H1 (cell line): ENCODE results near the gene SCN1B. TPM values are rescaled to one million over a fixed set of nuclear protein-coding genes. Genes with fewer than 3 reads are reported as not detected.
A peak's percentile ranks its signal among the peaks of the same experiment; 100 is the strongest.

Experiments used
- ASH2L ChIP-seq: fragments of 200-600, 300-600 bp; sonication (generic); IDR thresholded peaks from one replicate; pipeline ENCODE4 v1.7.1; 2017; ENCODE audit warnings: low read length
- BACH1 ChIP-seq: IDR thresholded peaks from 2 replicates; pipeline ENCODE4 v1.6.1; 2012; ENCODE audit warnings: low read length, improper control_type of control experiment
- BCL11A ChIP-seq, 2 experiments: IDR thresholded peaks; one replicate each; pipeline ENCODE4 v1.6.1; 2011; ENCODE audit warnings: low read depth in 2 of 2, low read length in 2 of 2, mild to moderate bottlenecking in 2 of 2
- CHD2 ChIP-seq: IDR thresholded peaks from 2 replicates; pipeline ENCODE4 v1.6.1; 2012; ENCODE audit warnings: low read length, improper control_type of control experiment
- EGR1 ChIP-seq: IDR thresholded peaks from 2 replicates; pipeline ENCODE4 v1.6.1; 2011; ENCODE audit warnings: low read depth, low read length, borderline replicate concordance
- EP300 ChIP-seq, 2 experiments: IDR thresholded peaks; 1 replicate in 1 of 2; 2 replicates in 1 of 2; pipeline ENCODE4 v1.6.1; 2011 to 2012; ENCODE audit warnings: low read depth in 2 of 2, low read length in 2 of 2, mild to moderate bottlenecking in 2 of 2, borderline replicate concordance in 1 of 2, inconsistent platforms in 1 of 2, moderate library complexity in 1 of 2
- GABPA ChIP-seq: IDR thresholded peaks from 2 replicates; pipeline ENCODE4 v1.6.1; 2011; ENCODE audit warnings: mild to moderate bottlenecking, low read length, moderate library complexity, borderline replicate concordance; ENCODE audit not compliant: insufficient read depth
- HDAC2 ChIP-seq, 2 experiments: fragments of 300-600 bp in 1 of 2; sonication (generic) in 1 of 2; IDR thresholded peaks; 2 replicates each; pipeline ENCODE4 v1.6.1; 2011 to 2012; ENCODE audit warnings: low read depth in 2 of 2, low read length in 2 of 2, mild to moderate bottlenecking in 2 of 2, moderate library complexity in 2 of 2, borderline replicate concordance in 1 of 2, inconsistent platforms in 1 of 2
- KDM1A ChIP-seq: fragments of 200-600, 300-600 bp; sonication (generic); IDR thresholded peaks from 2 replicates; pipeline ENCODE4 v1.7.1; 2016; ENCODE audit warnings: mild to moderate bottlenecking, low read length, borderline replicate concordance
- NANOG ChIP-seq: IDR thresholded peaks from 2 replicates; pipeline ENCODE4 v1.6.1; 2011; ENCODE audit warnings: low read length, low read depth, mild to moderate bottlenecking, inconsistent platforms; ENCODE audit not compliant: insufficient read depth, poor library complexity, severe bottlenecking
- POLR2A ChIP-seq, 2 experiments: IDR thresholded peaks; 1 replicate in 1 of 2; 2 replicates in 1 of 2; pipeline ENCODE4 v1.6.1; 2011; ENCODE audit warnings: low read depth in 2 of 2, low read length in 2 of 2, mild to moderate bottlenecking in 2 of 2; ENCODE audit errors: control extremely low read depth in 1 of 2
- RFX5 ChIP-seq: IDR thresholded peaks from 2 replicates; pipeline ENCODE4 v1.6.1; 2011; ENCODE audit warnings: low read depth, low read length, improper control_type of control experiment, borderline replicate concordance
- RXRA ChIP-seq: IDR thresholded peaks from 2 replicates; pipeline ENCODE4 v1.6.1; 2011; ENCODE audit warnings: low read depth, mild to moderate bottlenecking, low read length, moderate library complexity; ENCODE audit not compliant: insufficient read depth
- SIN3A ChIP-seq, 2 experiments: IDR thresholded peaks in 1 of 2; conservative IDR thresholded peaks in 1 of 2; 2 replicates each; pipeline ENCODE4 v1.6.1; 2011 to 2012; ENCODE audit warnings: low read length in 2 of 2, improper control_type of control experiment in 1 of 2, low read depth in 1 of 2, mild to moderate bottlenecking in 1 of 2
- SIRT6 ChIP-seq: IDR thresholded peaks from one replicate; pipeline ENCODE4 v1.7.1; 2012; ENCODE audit warnings: low read length, inconsistent platforms
- SIX5 ChIP-seq: IDR thresholded peaks from 2 replicates; pipeline ENCODE4 v1.6.1; 2011; ENCODE audit warnings: mild to moderate bottlenecking, low read depth, low read length
- SRF ChIP-seq: IDR thresholded peaks from 2 replicates; pipeline ENCODE4 v1.6.1; 2011; ENCODE audit warnings: mild to moderate bottlenecking, low read depth, low read length, moderate library complexity
- TAF1 ChIP-seq: IDR thresholded peaks from 2 replicates; pipeline ENCODE4 v1.6.1; 2011; ENCODE audit warnings: mild to moderate bottlenecking, low read depth, low read length
- TBP ChIP-seq: IDR thresholded peaks from 2 replicates; pipeline ENCODE4 v1.6.1; 2011; ENCODE audit warnings: low read depth, low read length, improper control_type of control experiment
- ZNF274 ChIP-seq: IDR thresholded peaks from 2 replicates; pipeline ENCODE4 v1.7.0; 2012; ENCODE audit warnings: low read length, borderline replicate concordance; ENCODE audit errors: extremely low read depth
- polyA plus RNA-seq, 7 experiments: library from polyadenylated mRNA; depleted of rRNA in 3 of 7; stranded (reverse) in 5 of 7; unstranded in 2 of 7; fragments of >200 nt in 5 of 7; fragments of 200-250 nt in 2 of 7; gene quantifications; 1 replicate in 5 of 7; 2 replicates in 1 of 7; 4 replicates in 1 of 7; pipeline versions ENCODE4 v1.2.1 to v1.2.3, GENCODE V29; 2011 to 2013; ENCODE audit warnings: missing spikeins in 2 of 7, mixed read lengths in 2 of 7
- total RNA-seq: library from RNA; stranded (reverse); fragmentation: NEBNext Ultra II Directional; extraction: Animal tissue kit (Norgen Biotek cat#: 25700); gene quantifications from 2 replicates; pipeline ENCODE4 v1.2.1, GENCODE V29; 2021
- TF ChIP-seq, protein P1 (sequence below): IDR thresholded peaks from 2 replicates; pipeline ENCODE4 v1.6.1; 2012; ENCODE audit warnings: inconsistent platforms
- TF ChIP-seq, protein P2 (sequence below): IDR thresholded peaks from 2 replicates; pipeline ENCODE4 v1.6.1; 2011; ENCODE audit warnings: low read depth, mild to moderate bottlenecking, low read length; ENCODE audit not compliant: insufficient read depth

The SCN1B gene
- total and polyA plus RNA-seq, 2 of the 8 experiments (the other 6 are each of a cell fraction or from before 2014, with no cell fraction given) = 3.1 to 3.5 TPM

DNA sequence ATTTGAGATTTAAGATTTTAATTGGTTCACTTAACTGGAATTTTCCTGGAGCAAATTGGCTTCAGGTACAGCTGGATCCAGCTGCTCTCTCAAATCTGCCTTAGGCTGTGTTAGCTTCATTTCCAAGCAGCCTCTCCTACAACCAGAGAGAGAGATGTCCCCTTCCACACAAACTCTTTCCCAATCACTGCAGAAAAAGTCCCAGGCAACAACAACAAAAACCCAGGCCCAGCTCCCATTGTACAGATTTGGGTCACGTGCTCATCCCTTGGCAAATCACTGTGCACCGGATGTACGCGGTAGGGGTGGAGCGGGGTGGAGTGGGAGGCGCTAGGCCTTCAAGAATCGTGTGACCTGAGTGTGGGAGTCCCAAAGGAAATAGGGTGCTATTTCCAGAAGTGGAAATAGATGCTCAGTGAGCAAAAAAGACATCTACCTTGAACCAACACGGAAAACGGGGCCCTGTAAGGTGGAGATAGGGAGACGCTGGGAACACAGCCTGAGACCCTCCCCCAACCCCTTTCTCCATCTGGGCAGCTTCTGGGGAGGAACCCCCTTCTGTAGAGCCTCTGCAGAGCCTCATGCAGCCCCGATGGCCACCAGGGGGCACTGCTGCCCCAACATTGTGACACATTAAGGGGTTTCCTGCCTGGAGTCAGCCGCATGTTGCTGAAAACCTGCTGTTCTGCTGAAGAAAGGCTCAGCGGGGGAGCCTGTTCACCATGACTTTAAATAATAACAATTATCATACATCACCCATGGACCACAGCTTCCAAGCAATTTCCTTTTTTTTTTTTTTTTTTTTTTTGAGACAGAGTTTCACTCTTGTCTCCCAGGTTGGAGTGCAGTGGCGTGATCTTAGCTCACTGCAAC is 36.7 kb downstream of the SCN1B start (continued):
- TF ChIP-seq SIX5 = no peak
- peak; percentile 35; the same call in 1 of the 2 replicates for TF ChIP-seq TBP
- TF ChIP-seq NANOG = no peak
- no peak for TF ChIP-seq BACH1
- TF ChIP-seq HDAC2 (IDR thresholded peaks at IDR 0.05; ENCODE audit: borderline replicate concordance in 1 of 2, low read depth in 2 of 2, low read length in 2 of 2) = no peak; a peak in 1 of 4 replicates
- TF ChIP-seq ZNF274 = no peak
- TF ChIP-seq, protein P1, sequence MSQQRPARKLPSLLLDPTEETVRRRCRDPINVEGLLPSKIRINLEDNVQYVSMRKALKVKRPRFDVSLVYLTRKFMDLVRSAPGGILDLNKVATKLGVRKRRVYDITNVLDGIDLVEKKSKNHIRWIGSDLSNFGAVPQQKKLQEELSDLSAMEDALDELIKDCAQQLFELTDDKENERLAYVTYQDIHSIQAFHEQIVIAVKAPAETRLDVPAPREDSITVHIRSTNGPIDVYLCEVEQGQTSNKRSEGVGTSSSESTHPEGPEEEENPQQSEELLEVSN = no peak
- TF ChIP-seq, protein P2, sequence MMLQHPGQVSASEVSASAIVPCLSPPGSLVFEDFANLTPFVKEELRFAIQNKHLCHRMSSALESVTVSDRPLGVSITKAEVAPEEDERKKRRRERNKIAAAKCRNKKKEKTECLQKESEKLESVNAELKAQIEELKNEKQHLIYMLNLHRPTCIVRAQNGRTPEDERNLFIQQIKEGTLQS = no peak
- no peak; the same call in 1 of the 2 replicates for TF ChIP-seq SRF
- no peak for TF ChIP-seq BCL11A (IDR thresholded peaks at IDR 0.05; ENCODE audit: low read depth in 2 of 2, low read length in 2 of 2)
- no peak for TF ChIP-seq EP300 (IDR thresholded peaks at IDR 0.05; ENCODE audit: borderline replicate concordance in 1 of 2, low read depth in 2 of 2, low read length in 2 of 2)
- 0 out of 3 replicates have a peak, but pooled peaks of 1 of the 2 experiments have one; percentile 25 for TF ChIP-seq POLR2A (IDR thresholded peaks at IDR 0.05; ENCODE audit: control extremely low read depth in 1 of 2, low read depth in 2 of 2, low read length in 2 of 2)
- no peak for TF ChIP-seq RFX5
- TF ChIP-seq CHD2 = no peak; the same call in 1 of the 2 replicates
- peak; percentile 76; the same call in 1 of the 2 replicates for TF ChIP-seq RXRA
- 0 out of 2 replicates have a peak, but pooled peaks have one; percentile 22 for TF ChIP-seq TAF1
- TF ChIP-seq EGR1 = no peak
- peak; percentile 35; the same call in 1 of the 2 replicates for TF ChIP-seq GABPA
- no peak for TF ChIP-seq SIRT6
- TF ChIP-seq ASH2L = peak; percentile 75
- peak; percentile 40 to 78; a peak in 2 of 4 replicates for TF ChIP-seq SIN3A (conservative IDR thresholded peaks at IDR 0.05 in 1 of 2, IDR thresholded peaks at IDR 0.05 in 1 of 2; ENCODE audit: low read depth in 1 of 2, low read length in 2 of 2)
- TF ChIP-seq KDM1A = peak; percentile 95
